Activated B cell treated with CpG ODN at 0.5 μM for 24 hours (primary cell): ENCODE data around the gene TEKT5. TPM values are rescaled to one million over a fixed set of nuclear protein-coding genes. Genes with fewer than 3 reads are reported as not detected.

Experiments used
- ATAC-seq: fragments of 200-7000 bp; cut with Tn5 transposase; one replicate; pipeline ENCODE4 v1.10.0; 2021; ENCODE audit warnings: low read depth, mild to moderate bottlenecking, moderate library complexity
- CTCF ChIA-PET: fragments of 350-600 bp; sonication (Branson Sonifier 250); formaldehyde crosslinking; loops from one replicate; lab custom pipeline; 2021; ENCODE audit warnings: antibody characterized with exemption; lab: Charles Lee
- POLR2A ChIA-PET: fragments of 350-600 bp; sonication (Branson Sonifier 250); formaldehyde crosslinking; loops from one replicate; lab custom pipeline; 2021; ENCODE audit warnings: antibody characterized with exemption; lab: Charles Lee
- DNase-seq: peaks from one replicate; pipeline ENCODE4 v3.0.0; 2022
- H3K27ac Mint-ChIP-seq: one replicate; pipeline ENCODE4 v1.8.0; 2020; ENCODE audit warnings: mixed read lengths
- H3K27me3 Mint-ChIP-seq: one replicate; pipeline ENCODE4 v1.8.0; 2021; ENCODE audit warnings: mixed read lengths
- H3K36me3 Mint-ChIP-seq: one replicate; pipeline ENCODE4 v1.8.0; 2021; ENCODE audit warnings: low read depth, mixed read lengths
- H3K4me1 Mint-ChIP-seq: one replicate; pipeline ENCODE4 v1.8.0; 2021; ENCODE audit warnings: mixed read lengths
- H3K4me3 Mint-ChIP-seq: one replicate; pipeline ENCODE4 v1.8.0; 2020; ENCODE audit warnings: mild to moderate bottlenecking, mixed read lengths
- H3K9me3 Mint-ChIP-seq: one replicate; pipeline ENCODE4 v1.8.0; 2020; ENCODE audit warnings: mixed read lengths
- intact Hi-C: fragments of 100-400 bp; cut with micrococcal nuclease; formaldehyde crosslinking; loops from one replicate; pipeline ENCODE4 v1.15.1; 2024
- total RNA-seq: library from RNA; stranded (reverse); gene quantifications from 2 replicates; pipeline ENCODE4 v1.2.3, GENCODE V29; 2022
- TF ChIP-seq, protein P1 (sequence below): fragments of 200-600 bp; IDR thresholded peaks from one replicate; pipeline ENCODE4 v1.8.0; 2022; ENCODE audit warnings: antibody characterized with exemption, mild to moderate bottlenecking

The TEKT5 gene
- total RNA-seq, 1 donor from 2014 or later, result not detected

DNA sequence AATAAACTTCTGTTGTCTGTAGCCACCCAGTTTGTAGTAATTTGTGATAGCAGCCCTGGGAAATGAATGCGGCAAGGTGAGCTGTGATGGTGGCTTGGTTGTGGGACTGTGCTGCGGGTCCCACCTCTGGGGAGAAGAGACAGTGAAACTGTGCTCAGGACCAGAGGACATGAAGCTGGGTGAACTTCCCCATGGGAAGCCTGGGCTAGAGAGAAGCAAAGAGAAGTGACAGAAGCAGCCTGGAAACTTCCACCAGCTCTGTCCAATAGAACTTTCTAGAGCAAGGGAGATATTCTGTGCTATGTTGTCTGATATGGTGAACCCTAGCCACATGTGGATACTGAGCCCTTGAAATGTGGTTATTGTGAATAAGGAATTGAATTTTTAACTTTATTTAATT lies 62.8 kb downstream of the TEKT5 start:
- Mint-ChIP-seq H3K9me3 (peaks cover 7% of the 10 kb centered on the region), H3K4me3 (no peak overlapping the region), H3K36me3 (no peaks in the 10 kb centered on the region), H3K27me3 (peaks cover 18% of the 10 kb centered on the region), H3K4me1 (peaks cover 2% of the 10 kb centered on the region), H3K27ac (no peak overlapping the region)
- CTCF ChIA-PET, result no interaction called here
- TF ChIP-seq, protein P1, sequence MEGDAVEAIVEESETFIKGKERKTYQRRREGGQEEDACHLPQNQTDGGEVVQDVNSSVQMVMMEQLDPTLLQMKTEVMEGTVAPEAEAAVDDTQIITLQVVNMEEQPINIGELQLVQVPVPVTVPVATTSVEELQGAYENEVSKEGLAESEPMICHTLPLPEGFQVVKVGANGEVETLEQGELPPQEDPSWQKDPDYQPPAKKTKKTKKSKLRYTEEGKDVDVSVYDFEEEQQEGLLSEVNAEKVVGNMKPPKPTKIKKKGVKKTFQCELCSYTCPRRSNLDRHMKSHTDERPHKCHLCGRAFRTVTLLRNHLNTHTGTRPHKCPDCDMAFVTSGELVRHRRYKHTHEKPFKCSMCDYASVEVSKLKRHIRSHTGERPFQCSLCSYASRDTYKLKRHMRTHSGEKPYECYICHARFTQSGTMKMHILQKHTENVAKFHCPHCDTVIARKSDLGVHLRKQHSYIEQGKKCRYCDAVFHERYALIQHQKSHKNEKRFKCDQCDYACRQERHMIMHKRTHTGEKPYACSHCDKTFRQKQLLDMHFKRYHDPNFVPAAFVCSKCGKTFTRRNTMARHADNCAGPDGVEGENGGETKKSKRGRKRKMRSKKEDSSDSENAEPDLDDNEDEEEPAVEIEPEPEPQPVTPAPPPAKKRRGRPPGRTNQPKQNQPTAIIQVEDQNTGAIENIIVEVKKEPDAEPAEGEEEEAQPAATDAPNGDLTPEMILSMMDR, result no peak
- ATAC-seq, result no peak
- intact Hi-C loops, result no loop called here
- POLR2A ChIA-PET, result no interaction called here
- no peak for DNase-seq

DNA sequence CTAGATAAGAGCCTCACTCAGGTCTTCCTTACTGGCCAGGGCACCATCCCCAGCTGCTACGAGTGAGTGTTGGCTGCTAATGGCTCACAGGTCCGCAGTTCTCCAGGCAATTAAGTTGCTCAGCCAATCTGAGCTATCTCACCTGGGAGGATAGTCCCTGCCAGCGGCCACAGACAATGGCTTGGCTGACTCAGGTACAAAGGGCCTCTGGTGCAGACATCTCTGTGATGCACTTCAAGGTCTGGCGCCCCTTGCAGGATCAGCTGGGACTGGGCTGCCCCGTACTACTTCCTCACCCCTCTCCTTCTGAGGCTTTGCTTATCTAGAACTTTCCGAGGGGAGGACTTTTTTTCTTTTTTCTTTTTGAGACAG lies 65.2 kb downstream of the TEKT5 start:
- DNase-seq (no peak), ATAC-seq (no peak)
- TF ChIP-seq, protein P1, result no peak
- intact Hi-C loops, result no loop called here
- Mint-ChIP-seq H3K27me3 (peaks cover 21% of the 10 kb centered on the region), H3K4me3 (no peak overlapping the region), H3K4me1 (no peaks in the 10 kb centered on the region), H3K36me3 (no peaks in the 10 kb centered on the region), H3K9me3 (peaks cover 5% of the 10 kb centered on the region), H3K27ac (no peak overlapping the region)
- ChIA-PET POLR2A (no interaction called here), CTCF (no interaction called here)

DNA sequence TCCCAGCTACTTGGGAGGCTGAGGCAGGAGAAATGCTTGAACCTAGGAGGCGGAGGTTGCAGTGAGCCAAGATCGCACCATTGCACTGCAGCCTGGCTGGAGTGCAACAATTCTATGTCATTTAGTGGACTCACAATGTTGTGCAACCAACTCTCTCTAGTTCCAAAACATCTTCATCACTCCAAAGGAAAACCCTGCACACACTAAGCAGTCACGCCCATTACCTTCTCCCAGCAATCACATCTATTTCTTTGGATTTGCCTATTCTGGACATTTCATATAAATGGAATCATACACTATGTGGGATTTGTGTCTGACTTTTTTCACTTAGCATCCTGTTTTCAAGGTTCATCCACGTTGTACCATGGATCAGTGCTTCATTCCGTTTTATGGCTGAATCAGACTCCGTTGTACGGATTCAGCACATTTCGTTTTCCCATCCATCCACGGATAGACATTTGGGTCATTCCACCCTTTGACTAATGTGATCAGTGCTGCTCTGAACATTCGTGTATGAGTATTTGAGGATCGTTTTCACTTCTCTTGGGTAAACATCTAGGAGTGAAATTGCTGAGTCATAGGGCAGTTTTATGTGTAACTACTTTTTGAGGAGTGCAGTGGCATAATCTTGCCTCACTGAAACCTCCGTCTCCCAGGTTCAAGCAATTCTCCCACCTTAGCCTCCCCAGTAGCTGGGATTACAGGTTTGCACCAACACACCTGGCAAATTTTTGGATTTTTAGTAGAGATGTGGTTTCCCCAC lies 69.0 kb downstream of the TEKT5 start:
- no peak overlapping the region for H3K27ac Mint-ChIP-seq
- H3K9me3 Mint-ChIP-seq, result no peaks in the 10 kb centered on the region
- ChIA-PET CTCF (no interaction called here), POLR2A (no interaction called here)
- peaks cover 8% of the 10 kb centered on the region for H3K27me3 Mint-ChIP-seq
- no peak for DNase-seq
- no peaks in the 10 kb centered on the region for H3K36me3 Mint-ChIP-seq
- intact Hi-C loops, result no loop called here
- no peak for ATAC-seq
- TF ChIP-seq, protein P1, result no peak
- H3K4me3 Mint-ChIP-seq, result no peak overlapping the region
- peaks cover 2% of the 10 kb centered on the region for H3K4me1 Mint-ChIP-seq

DNA sequence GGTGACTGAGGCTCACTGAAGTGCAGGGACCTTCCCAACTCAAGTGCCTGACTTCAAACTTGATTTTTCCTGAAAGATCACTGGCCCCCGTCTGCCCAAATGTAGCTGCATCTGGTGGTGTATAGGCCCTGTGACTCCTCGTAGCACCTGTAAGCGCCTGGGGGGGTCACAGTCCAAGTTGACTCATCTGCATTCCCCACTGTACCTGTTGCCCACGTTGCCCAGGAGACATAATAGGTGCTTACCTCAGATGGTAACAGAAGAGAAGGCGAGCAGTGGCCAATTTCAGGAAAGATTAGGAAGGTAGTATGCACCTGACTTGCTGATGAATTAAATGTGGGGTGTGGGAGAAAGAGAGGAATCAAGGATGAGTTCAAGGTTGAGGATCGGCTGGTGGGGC lies 70.2 kb downstream of the TEKT5 start:
- intact Hi-C loops, result no loop called here
- ChIA-PET POLR2A (no interaction called here), CTCF (no interaction called here)

DNA sequence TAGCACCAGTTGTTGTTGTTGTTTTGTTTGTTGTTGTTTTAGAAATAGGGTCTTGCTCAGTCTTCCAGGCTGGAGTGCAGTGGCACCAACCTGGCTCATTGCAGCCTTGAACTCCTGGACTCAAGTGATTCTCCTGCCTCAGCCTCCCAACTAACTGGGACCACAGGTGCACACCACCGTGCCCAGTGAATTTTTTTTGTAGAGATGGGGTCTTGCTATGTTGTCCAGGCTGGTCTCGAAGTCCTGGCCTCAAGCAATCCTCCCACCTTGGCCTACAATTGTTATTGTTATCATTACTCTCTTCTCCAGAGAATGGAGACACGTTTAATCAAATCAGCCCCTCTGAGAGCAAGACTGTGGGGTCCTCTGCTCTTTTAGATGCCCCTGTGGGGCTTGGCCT lies 71.7 kb downstream of the TEKT5 start:
- POLR2A ChIA-PET, result no interaction called here

More for the DNA sequence above, 70.2 kb downstream of the TEKT5 start:
- Mint-ChIP-seq H3K36me3 (no peaks in the 10 kb centered on the region), H3K27me3 (peaks cover 13% of the 10 kb centered on the region), H3K4me1 (peaks cover 7% of the 10 kb centered on the region), H3K4me3 (no peak overlapping the region), H3K9me3 (no peaks in the 10 kb centered on the region), H3K27ac (no peak overlapping the region)
- TF ChIP-seq, protein P1, result no peak
- DNase-seq (no peak), ATAC-seq (no peak)

More for the DNA sequence above, 71.7 kb downstream of the TEKT5 start:
- peaks cover 15% of the 10 kb centered on the region for H3K27me3 Mint-ChIP-seq
- no peak overlapping the region for H3K27ac Mint-ChIP-seq
- no peaks in the 10 kb centered on the region for H3K36me3 Mint-ChIP-seq
- DNase-seq (no peak), ATAC-seq (no peak)
- TF ChIP-seq, protein P1, result no peak
- intact Hi-C loops, result no loop called here
- no peaks in the 10 kb centered on the region for H3K9me3 Mint-ChIP-seq
- H3K4me1 Mint-ChIP-seq, result peaks cover 11% of the 10 kb centered on the region
- H3K4me3 Mint-ChIP-seq, result no peak overlapping the region
- CTCF ChIA-PET, result no interaction called here
